ENCODE data around the gene ZNF566. TPM values are rescaled to one million over a fixed set of nuclear protein-coding genes. Genes with fewer than 3 reads are reported as not detected.

The ZNF566 gene
- total and polyA plus RNA-seq, 2 of the 13 experiments (the other 11 are each of a cell fraction or from before 2014, with no cell fraction given): 4.8 to 13.7 TPM

- ChIA-PET POLR2A (interaction anchor here (0.9 to 3.1 kb wide), 29 partner anchors 10 to 1106 kb away, joined by 3 to 57 read pairs (median 6); partner anchors contain the start of genes CAPNS1, POLR2I, TBCB and ZFP14), CTCF (ENCODE audit: low intra/inter-chr PET ratio, low total read pairs) (no interaction called here)
- H3K4me3 ChIP-seq (replicated peaks in 1 of 3; ENCODE audit: insufficient read depth in 1 of 3, low read depth in 2 of 3, low read length in 3 of 3): peak overlapping the region; percentile 70 to 87 (median 84)
- H3K4me2 ChIP-seq (ENCODE audit: low read depth, low read length): peak overlapping the region; percentile 89
- ATAC-seq (peak; percentile 41), FAIRE-seq (peak; percentile 52), DNase-seq (ENCODE audit: low spot score) (peak; percentile 39)
- intact Hi-C loops (cut with micrococcal nuclease; ENCODE audit: unreplicated experiment): loop anchor here (1.0 to 2.0 kb wide), 3 partner anchors 38 to 274 kb away; partner anchors contain the start of genes ZFP14 and ZNF565
- peaks cover 10% of the 10 kb centered on the region for H3K9me3 ChIP-seq (ENCODE audit: low read length)
- peaks cover 21% of the 10 kb centered on the region for H3K79me2 ChIP-seq (ENCODE audit: insufficient read depth, low read length)
- peak overlapping the region; percentile 92 for H3K9ac ChIP-seq (ENCODE audit: insufficient read depth, low read depth, low read length)
- H3K4me1 ChIP-seq (ENCODE audit: insufficient read depth, low read length): peaks cover 28% of the 10 kb centered on the region
- H4K20me1 ChIP-seq (ENCODE audit: insufficient read depth, low read length): no peaks in the 10 kb centered on the region
- in situ Hi-C loops (cut with HindIII; ENCODE audit: extremely low pct_ligation_motif_present, low pct_unique_long_range_greater_than_20kb): no loop called here
- no peaks in the 10 kb centered on the region for H3K36me3 ChIP-seq (replicated peaks in 1 of 2; ENCODE audit: control insufficient read depth in 1 of 2, insufficient read depth in 2 of 2, low read length in 2 of 2)
- peak overlapping the region; percentile 91 for H3K27ac ChIP-seq (ENCODE audit: extremely low read length, insufficient read depth, low read length)
- TSS peak; percentile 66 for BruUV-seq (replicated peaks)
- WGBS (ENCODE audit: low lambda C conversion rate): 0% methylated on average over 6 of the region's 11 CpGs
- peak overlapping the region; percentile 73 for H2AFZ ChIP-seq (ENCODE audit: low read length)
- H3K27me3 ChIP-seq (ENCODE audit: control insufficient read depth in 1 of 2, insufficient read depth in 2 of 2, low read length in 2 of 2): peaks cover 0 to 4% of the 10 kb centered on the region in 2 experiments; a peak in 1 of 5 replicates
- TF ChIP-seq HMGXB4 (CRISPR knock-in tag; IDR thresholded peaks at IDR 0.05; ENCODE audit: borderline replicate concordance in 1 of 2, low read depth in 1 of 2) (peak in 1 of 2 experiments; percentile 6; a peak in 1 of 4 replicates), ZNF512B (CRISPR knock-in tag; IDR thresholded peaks at IDR 0.05; ENCODE audit: borderline replicate concordance) (0 out of 2 replicates have a peak, but pooled peaks have one; percentile 75), CTCF (CRISPR knock-in tag; IDR thresholded peaks at IDR 0.05) (peak; percentile 49), FOXK1 (CRISPR knock-in tag; IDR thresholded peaks at IDR 0.05; ENCODE audit: borderline replicate concordance, low read depth) (0 out of 2 replicates have a peak, but pooled peaks have one; percentile 5), ZNF333 (CRISPR knock-in tag; IDR thresholded peaks at IDR 0.05; ENCODE audit: borderline replicate concordance) (no peak), GATA4 (IDR thresholded peaks at IDR 0.05; ENCODE audit: borderline replicate concordance, low read depth) (no peak), BATF2 (CRISPR knock-in tag; IDR thresholded peaks at IDR 0.05) (peak; percentile 50; the same call in 1 of the 2 replicates), ZNF512 (CRISPR knock-in tag; IDR thresholded peaks at IDR 0.05) (0 out of 2 replicates have a peak, but pooled peaks have one; percentile 26), ZFP90 (CRISPR knock-in tag; IDR thresholded peaks at IDR 0.05; ENCODE audit: borderline replicate concordance) (0 out of 2 replicates have a peak, but pooled peaks have one; percentile 14), ZSCAN22 (CRISPR knock-in tag; IDR thresholded peaks at IDR 0.05) (no peak), HOXA3 (CRISPR knock-in tag; IDR thresholded peaks at IDR 0.05) (peak; percentile 4; the same call in 1 of the 2 replicates), MIER3 (CRISPR knock-in tag; IDR thresholded peaks at IDR 0.05; ENCODE audit: borderline replicate concordance) (0 out of 2 replicates have a peak, but pooled peaks have one; percentile 16)
Measured at GRCh38 chr19:36488846-36489117, 579 bp downstream of the ZNF566 start.
